ENCODE data around the gene EPM2A. TPM values are rescaled to one million over a fixed set of nuclear protein-coding genes. Genes with fewer than 3 reads are reported as not detected.
A peak's percentile ranks its signal among the peaks of the same experiment; 100 is the strongest.

EPM2A gene
- 1 to 10 TPM; 4.3 to 5.1 TPM for total RNA-seq

DNA sequence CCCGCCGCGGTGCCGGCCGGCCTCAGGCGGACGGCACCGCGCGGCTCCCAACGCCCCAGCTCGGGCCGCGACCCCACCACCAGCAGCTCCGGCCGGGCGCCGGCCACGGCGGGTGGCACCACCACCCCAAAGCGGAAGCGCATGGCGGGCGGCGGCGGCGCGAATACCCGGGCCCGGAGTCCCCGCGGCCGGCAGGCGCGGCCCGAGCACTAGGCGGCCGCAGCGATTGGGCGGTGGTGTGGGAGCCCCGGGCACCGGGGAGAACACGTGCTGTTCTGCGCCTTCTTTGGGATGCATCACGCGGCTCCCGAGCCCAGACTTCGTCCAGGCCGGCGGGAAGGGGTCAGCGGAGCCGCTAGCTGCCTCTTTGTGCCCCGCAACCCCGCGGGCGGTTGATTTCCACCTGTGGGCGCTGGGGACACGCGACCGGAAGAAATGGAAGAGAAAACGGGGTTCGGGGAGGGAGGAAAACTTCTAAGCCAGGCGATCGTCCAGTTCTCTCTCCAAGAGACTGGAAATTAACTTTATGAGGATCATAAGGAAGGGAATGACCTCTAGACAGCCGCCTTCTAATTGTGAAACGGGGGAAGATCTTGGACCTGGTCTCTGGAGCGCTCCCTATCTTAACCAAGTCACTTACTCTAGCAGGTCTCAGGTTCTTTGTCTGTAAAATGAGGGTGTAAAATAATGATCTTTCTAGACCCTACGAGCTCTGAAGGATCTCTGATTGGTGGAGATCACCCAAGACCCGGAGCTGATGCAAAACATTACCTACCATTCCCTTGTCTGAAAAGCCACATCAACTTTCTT, at the start of gene EPM2A:
TSS of gene EPM2A (minus strand) at position 165 of the 810 bp plus-strand sequence. CDS start at position 143, 22 bp downstream.
- Mint-ChIP-seq H3K4me3 (peak within 1 kb of the TSS; percentile 90), H3K9me3 (peaks cover 7% of the 10 kb centered on the region), H3K27ac (peak within 1 kb of the TSS; percentile 88), H3K27me3 (no peaks in the 10 kb centered on the region), H3K4me1 (peaks cover 21% of the 10 kb centered on the region), H3K36me3 (ENCODE audit: low read depth) (peaks cover 5% of the 10 kb centered on the region)
- CTCF ChIA-PET: interaction anchor here (0.9 to 2.1 kb wide), 7 partner anchors 19 to 230 kb away, joined by 3 to 7 read pairs (median 3); partner anchors contain the start of gene FBXO30
- POLR2A ChIA-PET: interaction anchor here (0.6 to 5.6 kb wide), 19 partner anchors 8 to 1670 kb away, joined by 3 to 84 read pairs (median 4); partner anchors contain the start of genes FBXO30, GRM1 and SHPRH
- DNase-seq: peak; percentile 71

- CTCF ChIA-PET: no interaction called here
- Mint-ChIP-seq H3K27ac (no peak overlapping the region), H3K4me1 (peaks cover 3% of the 10 kb centered on the region), H3K4me3 (no peak overlapping the region), H3K36me3 (ENCODE audit: low read depth) (peaks cover 4% of the 10 kb centered on the region), H3K27me3 (no peaks in the 10 kb centered on the region), H3K9me3 (peaks cover under 1% of the 10 kb centered on the region)
- POLR2A ChIA-PET: no interaction called here
- no peak for DNase-seq
These were observed 49.4 kb upstream of the EPM2A start for GRCh38 chr6:145784683-145785082.

DNA sequence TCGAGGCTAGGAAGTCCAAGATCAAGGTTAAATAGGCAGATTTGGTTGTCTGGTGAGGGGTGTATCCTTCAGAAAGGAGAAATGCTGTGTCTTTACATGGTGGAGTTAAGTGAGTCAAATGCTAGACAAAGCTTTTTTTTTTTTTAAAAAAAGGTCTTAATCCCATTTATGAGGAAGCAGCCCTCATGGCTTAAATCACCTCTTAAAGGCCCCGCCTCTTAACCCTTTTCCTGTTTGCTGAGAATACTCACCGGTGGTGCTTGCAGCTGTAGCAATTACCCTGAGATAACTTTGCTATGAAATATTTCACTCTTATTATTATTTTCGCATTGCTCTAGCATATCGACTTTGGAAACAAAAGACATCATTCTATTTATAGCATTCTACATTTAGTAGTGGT, 48.5 kb upstream of the EPM2A start:
- POLR2A ChIA-PET: no interaction called here
- CTCF ChIA-PET: no interaction called here

DNA sequence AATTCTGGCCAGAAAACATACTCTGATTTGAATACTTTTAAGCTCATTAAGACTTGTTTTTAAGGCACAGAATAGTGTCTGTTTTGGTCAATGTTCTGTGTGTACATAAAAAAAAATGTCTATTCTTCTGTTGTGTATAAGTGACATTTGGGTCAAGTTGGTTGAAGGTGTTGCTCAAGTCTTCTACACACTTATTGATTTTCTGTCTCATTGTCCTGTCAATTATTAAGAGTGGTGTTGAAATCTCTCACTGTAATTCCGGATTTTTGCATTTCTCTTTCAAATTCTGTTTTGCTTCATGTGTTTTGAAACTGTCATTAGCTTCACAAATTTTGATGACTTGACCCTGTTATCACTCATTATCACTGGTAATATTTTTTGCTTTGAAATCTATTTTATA, 37.5 kb upstream of the EPM2A start:
- H3K4me1 Mint-ChIP-seq: no peaks in the 10 kb centered on the region
- no peak for DNase-seq
- no peak overlapping the region for H3K27ac Mint-ChIP-seq
- no peak overlapping the region for H3K4me3 Mint-ChIP-seq
- ChIA-PET CTCF (no interaction called here), POLR2A (no interaction called here)
- H3K36me3 Mint-ChIP-seq (ENCODE audit: low read depth): no peaks in the 10 kb centered on the region
- no peaks in the 10 kb centered on the region for H3K27me3 Mint-ChIP-seq
- H3K9me3 Mint-ChIP-seq: peaks cover 3% of the 10 kb centered on the region

More for the DNA sequence above, 48.5 kb upstream of the EPM2A start:
- no peak overlapping the region for H3K27ac Mint-ChIP-seq
- no peak for DNase-seq
- peaks cover 4% of the 10 kb centered on the region for H3K36me3 Mint-ChIP-seq (ENCODE audit: low read depth)
- H3K27me3 Mint-ChIP-seq: no peaks in the 10 kb centered on the region
- H3K4me1 Mint-ChIP-seq: peaks cover 3% of the 10 kb centered on the region
- no peaks in the 10 kb centered on the region for H3K9me3 Mint-ChIP-seq
- no peak overlapping the region for H3K4me3 Mint-ChIP-seq

DNA sequence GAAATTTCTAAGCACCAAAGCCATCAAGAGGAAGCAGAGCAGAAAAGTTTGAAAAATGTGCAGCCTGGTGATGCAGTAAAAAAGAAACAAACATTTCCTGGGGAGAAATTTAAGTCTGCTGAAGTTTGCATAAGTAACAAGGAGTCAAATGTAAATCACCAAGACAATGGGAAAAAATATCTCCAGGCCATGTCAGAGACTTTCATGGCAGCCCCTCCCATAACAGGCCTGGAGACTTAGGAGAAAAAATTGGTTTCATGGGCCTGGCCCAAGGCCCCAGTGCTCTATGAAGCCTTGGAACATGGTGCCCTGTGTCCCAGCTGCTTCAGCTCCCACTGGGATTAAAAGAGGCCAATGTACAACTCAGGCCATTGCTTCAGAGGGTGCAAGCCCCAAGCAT, 30.1 kb upstream of the EPM2A start:
- H3K27me3 Mint-ChIP-seq: no peaks in the 10 kb centered on the region
- ChIA-PET CTCF (no interaction called here), POLR2A (no interaction called here)
- no peak overlapping the region for H3K27ac Mint-ChIP-seq
- no peaks in the 10 kb centered on the region for H3K4me1 Mint-ChIP-seq
- H3K36me3 Mint-ChIP-seq (ENCODE audit: low read depth): no peaks in the 10 kb centered on the region
- H3K4me3 Mint-ChIP-seq: no peak overlapping the region
- no peaks in the 10 kb centered on the region for H3K9me3 Mint-ChIP-seq
- no peak for DNase-seq

- H3K36me3 Mint-ChIP-seq (ENCODE audit: low read depth): no peaks in the 10 kb centered on the region
- no peaks in the 10 kb centered on the region for H3K27me3 Mint-ChIP-seq
- ChIA-PET POLR2A (interaction anchor here (1.5 kb wide), 1 partner anchor 29 kb away, joined by 4 read pairs; the partner anchor contains the start of gene EPM2A), CTCF (no interaction called here)
- no peaks in the 10 kb centered on the region for H3K9me3 Mint-ChIP-seq
- DNase-seq: no peak
- no peak overlapping the region for H3K27ac Mint-ChIP-seq
- no peaks in the 10 kb centered on the region for H3K4me1 Mint-ChIP-seq
- no peak overlapping the region for H3K4me3 Mint-ChIP-seq
These were observed 28.4 kb upstream of the EPM2A start for GRCh38 chr6:145763742-145764141.

GRCh38 chr6:145761584-145761983, 26.3 kb upstream of the EPM2A start:
- CTCF ChIA-PET: no interaction called here
- H3K4me1 Mint-ChIP-seq: no peaks in the 10 kb centered on the region
- H3K27ac Mint-ChIP-seq: no peak overlapping the region

DNA sequence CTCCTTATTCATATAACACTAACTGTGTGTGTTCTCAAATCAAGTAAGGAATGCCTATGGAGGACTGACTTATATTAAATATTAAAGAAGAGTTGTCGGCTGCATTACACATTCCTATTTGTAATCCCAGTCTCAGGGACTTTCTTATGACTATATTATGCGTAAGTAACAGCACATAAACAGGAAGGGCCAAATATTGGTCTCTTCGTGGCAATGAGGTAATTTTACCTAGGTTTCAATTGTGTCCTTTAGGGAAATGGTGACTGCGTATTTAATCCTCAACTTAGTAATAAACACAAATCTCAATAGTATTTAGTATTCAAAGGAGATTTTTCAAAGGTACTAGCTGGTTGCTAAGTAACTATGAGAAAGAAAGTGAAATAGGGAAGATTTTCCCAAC, 22.8 kb upstream of the EPM2A start:
- Mint-ChIP-seq H3K27ac (no peak overlapping the region), H3K4me1 (no peaks in the 10 kb centered on the region), H3K4me3 (no peak overlapping the region), H3K27me3 (peaks cover 2% of the 10 kb centered on the region), H3K36me3 (ENCODE audit: low read depth) (no peaks in the 10 kb centered on the region), H3K9me3 (no peaks in the 10 kb centered on the region)
- CTCF ChIA-PET: no interaction called here
- DNase-seq: no peak
- POLR2A ChIA-PET: no interaction called here

More at GRCh38 chr6:145761584-145761983, 26.3 kb upstream of the EPM2A start:
- Mint-ChIP-seq H3K9me3 (no peaks in the 10 kb centered on the region), H3K4me3 (no peak overlapping the region), H3K27me3 (no peaks in the 10 kb centered on the region), H3K36me3 (ENCODE audit: low read depth) (no peaks in the 10 kb centered on the region)
- POLR2A ChIA-PET: no interaction called here
- no peak for DNase-seq

GRCh38 chr6:145756170-145756662, 20.9 kb upstream of the EPM2A start:
- Mint-ChIP-seq H3K9me3 (no peaks in the 10 kb centered on the region), H3K27ac (no peak overlapping the region), H3K36me3 (ENCODE audit: low read depth) (no peaks in the 10 kb centered on the region), H3K4me1 (no peaks in the 10 kb centered on the region), H3K4me3 (no peak overlapping the region), H3K27me3 (peaks cover 2% of the 10 kb centered on the region)
- ChIA-PET CTCF (no interaction called here), POLR2A (no interaction called here)
- no peak for DNase-seq

- ChIA-PET CTCF (no interaction called here), POLR2A (no interaction called here)
- H3K36me3 Mint-ChIP-seq (ENCODE audit: low read depth): no peaks in the 10 kb centered on the region
- H3K4me1 Mint-ChIP-seq: no peaks in the 10 kb centered on the region
- no peak for DNase-seq
- no peak overlapping the region for H3K27ac Mint-ChIP-seq
- H3K27me3 Mint-ChIP-seq: peaks cover 2% of the 10 kb centered on the region
- no peak overlapping the region for H3K4me3 Mint-ChIP-seq
- no peaks in the 10 kb centered on the region for H3K9me3 Mint-ChIP-seq
These were observed 20.4 kb upstream of the EPM2A start for GRCh38 chr6:145755682-145756081.

DNA sequence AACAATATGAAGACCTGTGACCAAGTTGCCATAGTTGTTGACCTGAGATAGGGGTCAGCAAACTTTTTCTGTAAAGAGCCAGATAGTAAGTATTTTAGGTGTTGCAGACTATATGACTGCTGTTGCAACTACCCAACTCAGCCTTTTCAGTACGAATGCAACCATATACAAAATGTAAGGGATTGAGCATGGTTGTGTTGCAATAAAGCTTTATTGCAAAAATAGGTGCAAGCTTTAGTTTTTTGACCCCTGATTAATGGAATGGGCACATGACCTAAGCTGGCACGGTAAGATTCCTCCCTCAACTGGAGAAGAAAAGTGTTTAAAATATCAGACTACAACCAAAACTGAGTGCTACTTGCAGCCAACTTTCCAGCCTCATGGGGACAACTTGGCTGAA, 17.3 kb upstream of the EPM2A start:
- DNase-seq: no peak
- POLR2A ChIA-PET: no interaction called here
- H3K4me1 Mint-ChIP-seq: peaks cover 7% of the 10 kb centered on the region
- H3K9me3 Mint-ChIP-seq: no peaks in the 10 kb centered on the region
- H3K36me3 Mint-ChIP-seq (ENCODE audit: low read depth): no peaks in the 10 kb centered on the region
- H3K27me3 Mint-ChIP-seq: peaks cover 2% of the 10 kb centered on the region
- H3K27ac Mint-ChIP-seq: no peak overlapping the region
- H3K4me3 Mint-ChIP-seq: no peak overlapping the region
- CTCF ChIA-PET: no interaction called here

DNA sequence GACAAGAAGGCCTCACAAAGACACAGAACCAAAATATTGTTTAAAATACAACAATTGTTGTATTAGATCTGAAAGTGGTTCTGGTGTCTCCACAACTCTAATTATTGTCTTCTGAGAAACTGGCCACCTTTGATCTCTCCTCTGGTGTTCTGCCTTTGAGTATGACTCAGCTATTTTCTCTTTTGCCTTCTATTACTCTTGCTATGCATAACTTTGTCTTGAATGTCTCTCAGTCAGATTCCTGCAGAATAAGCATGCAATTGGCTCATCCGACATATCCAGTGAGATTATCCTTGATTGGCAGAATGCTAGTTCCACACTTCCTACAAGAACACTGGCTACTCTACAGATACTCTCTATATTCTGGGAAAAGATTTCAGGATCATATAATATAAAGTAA, 14.3 kb upstream of the EPM2A start:
- H3K9me3 Mint-ChIP-seq: no peaks in the 10 kb centered on the region
- DNase-seq: no peak
- H3K27ac Mint-ChIP-seq: no peak overlapping the region
- no peaks in the 10 kb centered on the region for H3K27me3 Mint-ChIP-seq
- ChIA-PET CTCF (no interaction called here), POLR2A (interaction anchor here (2.1 kb wide), 1 partner anchor 14 kb away, joined by 5 read pairs; the partner anchor contains the start of gene EPM2A)
- no peak overlapping the region for H3K4me3 Mint-ChIP-seq
- peaks cover 7% of the 10 kb centered on the region for H3K4me1 Mint-ChIP-seq
- H3K36me3 Mint-ChIP-seq (ENCODE audit: low read depth): no peaks in the 10 kb centered on the region

DNA sequence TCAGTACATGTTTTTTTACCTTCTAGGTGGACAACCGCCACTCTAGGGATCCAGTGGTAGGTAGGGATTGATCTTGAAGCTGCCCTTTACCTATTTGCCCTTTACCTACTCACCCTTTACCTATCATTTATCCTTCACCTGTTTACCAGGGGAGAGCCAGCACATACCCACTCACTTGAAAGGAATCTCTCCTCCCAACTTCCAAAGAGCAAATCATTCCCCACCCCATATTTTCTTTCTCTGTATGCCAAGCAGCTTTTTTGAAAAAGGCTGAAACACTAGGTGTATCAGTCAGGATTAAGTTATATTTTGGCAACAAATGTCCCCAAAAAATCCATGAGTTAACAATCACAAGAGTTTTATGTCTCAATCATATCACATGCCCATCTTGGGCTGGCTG, 10.5 kb upstream of the EPM2A start:
- ChIA-PET POLR2A (interaction anchor here (1.6 kb wide), 1 partner anchor 10 kb away, joined by 6 read pairs; the partner anchor contains the start of gene EPM2A), CTCF (no interaction called here)
- no peaks in the 10 kb centered on the region for H3K27me3 Mint-ChIP-seq
- H3K4me1 Mint-ChIP-seq: peaks cover 7% of the 10 kb centered on the region
- no peaks in the 10 kb centered on the region for H3K9me3 Mint-ChIP-seq
- DNase-seq: no peak
- H3K27ac Mint-ChIP-seq: no peak overlapping the region
- H3K4me3 Mint-ChIP-seq: no peak overlapping the region
- no peaks in the 10 kb centered on the region for H3K36me3 Mint-ChIP-seq (ENCODE audit: low read depth)

DNA sequence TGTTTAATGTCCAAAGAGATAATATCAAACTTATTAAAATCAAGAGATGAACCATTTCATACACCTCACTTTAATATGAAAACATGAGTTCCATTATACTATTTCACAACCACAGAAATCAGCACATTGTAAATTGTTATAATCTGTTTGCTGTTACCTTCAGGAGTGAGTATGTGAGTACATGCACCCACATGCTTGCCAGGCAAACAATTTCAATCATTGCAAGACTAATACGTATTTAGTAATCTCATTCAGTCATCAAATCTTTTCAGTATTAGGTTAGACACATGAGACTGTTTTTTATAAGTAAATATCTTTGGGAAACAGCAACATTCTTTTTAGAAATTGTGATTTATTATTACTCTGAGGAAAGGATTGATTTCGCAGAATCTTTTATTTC, 9.3 kb upstream of the EPM2A start:
- ChIA-PET POLR2A (interaction anchor here (1.9 kb wide), 1 partner anchor 10 kb away, joined by 8 read pairs; the partner anchor contains the start of gene EPM2A), CTCF (no interaction called here)
- no peak for DNase-seq
- Mint-ChIP-seq H3K36me3 (ENCODE audit: low read depth) (peaks cover 5% of the 10 kb centered on the region), H3K27me3 (no peaks in the 10 kb centered on the region), H3K9me3 (peaks cover 5% of the 10 kb centered on the region), H3K27ac (no peak overlapping the region), H3K4me3 (no peak overlapping the region), H3K4me1 (peaks cover 3% of the 10 kb centered on the region)

All from activated CD4-positive, alpha-beta memory T cell treated with anti-CD3 and anti-CD28 coated beads, Interleukin-2, amount 10 ng/mL, durations not matched to agents 7 days and 5 days (primary cell).